K562 (cell line): ENCODE measurements around the gene NTN4.

Experiments
- CTCF ChIP-seq, 3 experiments: IDR thresholded peaks in 2 of 3; conservative IDR thresholded peaks in 1 of 3; 2 replicates each; pipeline ENCODE4 v1.5.1; 2011 to 2012; ENCODE audit warnings: low read length in 3 of 3, mild to moderate bottlenecking in 3 of 3, control low read depth in 2 of 3, improper control_type of control experiment in 1 of 3, inconsistent platforms in 1 of 3, low read depth in 1 of 3, mixed read lengths in 1 of 3, moderate library complexity in 1 of 3; ENCODE audit not compliant: insufficient read depth in 2 of 3
- CUX1 ChIP-seq: fragments of 200-800 bp; sonication (Bioruptor generic); IDR thresholded peaks from 2 replicates; pipeline ENCODE4 v1.6.1; 2016; ENCODE audit warnings: missing genetic modification characterization, missing compliant biosample characterization
- HMGXB4 ChIP-seq: sonication (generic); formaldehyde crosslinking; IDR thresholded peaks from 2 replicates; pipeline ENCODE4 v1.8.1; 2023; ENCODE audit warnings: mild to moderate bottlenecking, missing genetic modification reagents
- JUNB ChIP-seq: fragments of 450-650 bp; formaldehyde crosslinking; conservative IDR thresholded peaks from 2 replicates; pipeline ENCODE4 v1.4.0; 2020; ENCODE audit warnings: mild to moderate bottlenecking
- MLX ChIP-seq, 2 experiments: fragments of 450-650 bp in 1 of 2; sonication (generic) in 1 of 2; formaldehyde crosslinking; conservative IDR thresholded peaks; 2 replicates each; pipeline versions ENCODE4 v1.4.0 to v1.8.1; 2020 to 2022; ENCODE audit warnings: mild to moderate bottlenecking in 1 of 2, missing genetic modification reagents in 1 of 2
- RFX1 ChIP-seq: fragments of 450-650 bp; IDR thresholded peaks from 2 replicates; pipeline ENCODE4 v1.6.1; 2016; ENCODE audit warnings: mild to moderate bottlenecking, moderate library complexity
- ZNF41 ChIP-seq: fragments of 250-450 bp; sonication (Bioruptor Pico); conservative IDR thresholded peaks from 2 replicates; pipeline ENCODE4 v1.4.0; 2020; ENCODE audit warnings: mild to moderate bottlenecking

GRCh38 chr12:95733141-95733825 is 57.3 kb downstream of the NTN4 start:
- TF ChIP-seq CTCF (IDR thresholded peaks at IDR 0.05 in 2 of 3, conservative IDR thresholded peaks at IDR 0.05 in 1 of 3; ENCODE audit: insufficient read depth in 2 of 3, low read depth in 1 of 3, low read length in 3 of 3) (no peak), JUNB (CRISPR knock-in tag) (no peak), HMGXB4 (CRISPR knock-in tag) (no peak), ZNF41 (CRISPR knock-in tag) (no peak), MLX (CRISPR knock-in tag; conservative IDR thresholded peaks at IDR 0.05) (no peak), RFX1 (no peak), CUX1 (CRISPR knock-in tag) (no peak)
